ENCODE data around the gene EEFSEC.

The EEFSEC gene

DNA sequence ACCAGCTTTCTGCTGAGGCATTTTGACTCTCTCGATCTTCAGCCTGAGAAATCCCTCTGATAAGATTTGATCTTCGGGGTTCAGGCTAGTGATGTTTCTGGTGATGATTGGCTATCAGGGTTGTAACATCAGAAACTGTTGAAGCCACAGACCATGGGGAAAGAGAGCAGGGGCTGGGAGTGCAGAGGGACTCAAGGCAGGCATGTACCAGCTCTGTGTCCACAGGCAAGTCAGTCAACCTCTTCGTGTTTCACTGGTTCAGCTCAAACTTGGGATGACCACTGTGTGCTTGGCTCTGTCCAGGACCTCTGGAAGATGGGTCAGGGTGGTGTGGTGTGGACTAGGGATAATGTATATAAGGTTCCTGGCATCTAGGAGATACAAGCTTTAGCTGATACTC lies 116.5 kb downstream of the EEFSEC start:
- Mint-ChIP-seq H3K27me3 (no peaks in the 10 kb centered on the region), H3K36me3 (ENCODE audit: low read depth) (peaks cover 19% of the 10 kb centered on the region), H3K9me3 (no peaks in the 10 kb centered on the region), H3K4me1 (no peaks in the 10 kb centered on the region), H3K4me3 (no peak overlapping the region), H3K27ac (no peak overlapping the region)
- no peak for DNase-seq
- no peak for ATAC-seq

DNA sequence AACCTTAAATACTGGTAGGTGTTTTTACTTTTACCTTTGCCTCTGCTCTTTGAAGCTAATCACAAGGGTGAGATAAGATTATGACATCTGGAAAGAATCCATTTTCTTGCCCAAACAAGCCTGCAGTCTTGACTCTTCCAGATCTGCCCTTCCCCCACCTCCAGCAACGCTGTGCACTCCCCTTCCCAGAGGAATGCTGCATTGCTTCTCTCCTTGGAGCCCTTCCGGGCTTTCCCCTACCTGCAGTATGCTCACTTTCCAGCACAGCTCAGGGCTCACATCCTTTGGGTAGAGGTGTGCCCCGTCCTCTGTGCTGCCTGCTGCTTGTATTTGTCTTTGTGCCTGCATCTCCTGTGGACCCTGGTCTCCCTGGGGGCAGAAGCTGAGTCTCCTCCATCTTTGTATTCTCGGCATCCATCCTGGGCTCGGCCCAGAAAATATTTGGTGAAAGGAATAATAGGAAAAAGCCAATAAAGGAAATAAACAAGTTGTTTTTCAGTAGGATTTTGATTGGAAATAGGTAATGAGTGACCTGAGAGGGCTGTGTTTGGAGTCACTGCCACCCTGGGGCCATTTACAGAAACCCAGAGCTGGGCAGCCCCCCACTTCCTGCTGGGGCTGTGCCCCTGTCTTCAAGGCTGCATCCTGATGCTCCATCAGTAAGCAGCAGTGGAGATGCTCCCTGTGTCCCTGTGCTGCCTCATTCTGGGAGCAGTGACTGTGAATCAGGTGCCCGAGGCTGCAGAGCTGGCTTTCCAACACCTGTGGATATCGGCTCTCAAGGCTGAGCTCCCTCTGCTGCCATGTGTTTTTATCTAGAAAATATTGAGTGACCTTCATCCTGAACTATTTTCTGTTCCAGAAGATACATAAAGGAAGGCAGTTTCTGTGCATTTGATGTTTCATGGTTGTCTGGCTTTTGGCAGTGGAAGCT lies 117.5 kb downstream of the EEFSEC start:
- Mint-ChIP-seq H3K4me3 (no peak overlapping the region), H3K27ac (no peak overlapping the region), H3K36me3 (ENCODE audit: low read depth) (peaks cover 17% of the 10 kb centered on the region), H3K9me3 (no peaks in the 10 kb centered on the region), H3K27me3 (no peaks in the 10 kb centered on the region), H3K4me1 (no peaks in the 10 kb centered on the region)
- ATAC-seq (no peak), DNase-seq (no peak)

- Mint-ChIP-seq H3K27me3 (no peaks in the 10 kb centered on the region), H3K4me1 (peaks cover 2% of the 10 kb centered on the region), H3K4me3 (no peak overlapping the region), H3K36me3 (ENCODE audit: low read depth) (peaks cover 17% of the 10 kb centered on the region), H3K27ac (no peak overlapping the region), H3K9me3 (no peaks in the 10 kb centered on the region)
- ATAC-seq (no peak), DNase-seq (no peak)
Measured at GRCh38 chr3:128271536-128272332, 118.5 kb downstream of the EEFSEC start.

DNA sequence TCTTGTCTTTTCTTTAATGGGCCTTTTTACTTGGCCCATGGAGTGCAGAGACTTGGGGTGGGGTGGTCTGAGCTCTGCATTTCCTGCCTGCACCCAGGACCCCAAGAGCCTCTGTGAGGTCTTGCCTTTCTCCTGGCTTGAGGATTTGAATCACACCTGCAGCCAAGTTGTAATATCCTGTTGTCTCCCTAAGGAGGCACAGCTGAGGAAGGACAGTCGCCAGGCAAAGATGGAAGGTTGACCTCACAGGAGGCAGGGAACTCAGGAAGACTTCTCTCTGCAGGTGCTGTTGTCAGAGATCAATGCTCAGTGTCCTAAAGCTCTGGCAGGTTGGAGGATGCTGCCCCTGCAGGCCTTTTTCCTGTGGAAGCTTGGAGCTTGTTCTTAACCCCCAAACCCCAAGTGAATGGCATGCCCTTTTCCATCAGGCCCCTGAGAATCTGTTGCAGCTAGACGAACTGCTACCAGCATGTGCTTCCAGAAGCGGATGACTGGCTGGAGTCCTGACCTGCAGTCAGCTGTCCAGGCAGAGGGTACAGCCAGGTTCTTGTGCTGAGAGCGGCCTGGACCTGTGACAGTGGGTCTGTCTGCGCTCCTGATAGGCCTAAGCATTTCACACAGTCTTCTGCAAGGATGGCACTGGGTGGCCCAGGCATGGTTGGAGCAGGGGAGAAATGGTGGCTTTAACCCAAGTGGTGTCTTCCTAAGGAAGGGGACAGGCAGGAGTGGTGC lies 120.0 kb downstream of the EEFSEC start:
- Mint-ChIP-seq H3K27ac (no peak overlapping the region), H3K36me3 (ENCODE audit: low read depth) (peaks cover 12% of the 10 kb centered on the region), H3K4me1 (peaks cover 2% of the 10 kb centered on the region), H3K9me3 (no peaks in the 10 kb centered on the region), H3K4me3 (no peak overlapping the region), H3K27me3 (no peaks in the 10 kb centered on the region)
- ATAC-seq, result no peak
- no peak for DNase-seq

GRCh38 chr3:128273841-128274573 lies 120.7 kb downstream of the EEFSEC start:
- peaks cover 6% of the 10 kb centered on the region for H3K36me3 Mint-ChIP-seq (ENCODE audit: low read depth)
- H3K4me3 Mint-ChIP-seq, result no peak overlapping the region
- no peaks in the 10 kb centered on the region for H3K27me3 Mint-ChIP-seq
- no peaks in the 10 kb centered on the region for H3K9me3 Mint-ChIP-seq
- DNase-seq (no peak), ATAC-seq (peak; percentile 31)
- peaks cover 2% of the 10 kb centered on the region for H3K4me1 Mint-ChIP-seq
- no peak overlapping the region for H3K27ac Mint-ChIP-seq

GRCh38 chr3:128274837-128275236 lies 121.6 kb downstream of the EEFSEC start:
- Mint-ChIP-seq H3K4me3 (no peak overlapping the region), H3K9me3 (no peaks in the 10 kb centered on the region), H3K27me3 (no peaks in the 10 kb centered on the region), H3K27ac (no peak overlapping the region), H3K4me1 (peaks cover 2% of the 10 kb centered on the region), H3K36me3 (ENCODE audit: low read depth) (peaks cover 6% of the 10 kb centered on the region)
- ATAC-seq (no peak), DNase-seq (no peak)

- no peak for ATAC-seq
- H3K27ac Mint-ChIP-seq, result no peak overlapping the region
- no peaks in the 10 kb centered on the region for H3K9me3 Mint-ChIP-seq
- H3K36me3 Mint-ChIP-seq (ENCODE audit: low read depth), result peaks cover 6% of the 10 kb centered on the region
- no peaks in the 10 kb centered on the region for H3K27me3 Mint-ChIP-seq
- no peak for DNase-seq
- H3K4me3 Mint-ChIP-seq, result no peak overlapping the region
- peaks cover 2% of the 10 kb centered on the region for H3K4me1 Mint-ChIP-seq
Measured at GRCh38 chr3:128275316-128276145, 122.2 kb downstream of the EEFSEC start.

DNA sequence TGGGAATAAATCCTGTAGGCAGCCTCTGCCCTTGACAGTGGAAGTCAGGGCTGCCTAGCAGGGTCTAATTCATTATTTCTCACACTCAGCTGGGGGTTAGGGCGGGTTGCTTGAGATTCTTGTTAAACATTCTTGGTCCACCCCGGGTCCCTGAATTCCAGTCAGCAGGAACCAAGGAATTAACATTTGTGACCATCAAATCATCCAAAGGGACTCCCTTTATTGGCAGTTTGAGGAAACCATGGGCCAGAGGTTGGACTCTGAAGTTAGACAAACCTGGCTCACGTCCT lies 122.8 kb downstream of the EEFSEC start:
- no peak overlapping the region for H3K27ac Mint-ChIP-seq
- H3K36me3 Mint-ChIP-seq (ENCODE audit: low read depth), result peaks cover 3% of the 10 kb centered on the region
- ATAC-seq (no peak), DNase-seq (no peak)
- no peaks in the 10 kb centered on the region for H3K27me3 Mint-ChIP-seq
- H3K4me1 Mint-ChIP-seq, result peaks cover 4% of the 10 kb centered on the region
- no peak overlapping the region for H3K4me3 Mint-ChIP-seq
- no peaks in the 10 kb centered on the region for H3K9me3 Mint-ChIP-seq

DNA sequence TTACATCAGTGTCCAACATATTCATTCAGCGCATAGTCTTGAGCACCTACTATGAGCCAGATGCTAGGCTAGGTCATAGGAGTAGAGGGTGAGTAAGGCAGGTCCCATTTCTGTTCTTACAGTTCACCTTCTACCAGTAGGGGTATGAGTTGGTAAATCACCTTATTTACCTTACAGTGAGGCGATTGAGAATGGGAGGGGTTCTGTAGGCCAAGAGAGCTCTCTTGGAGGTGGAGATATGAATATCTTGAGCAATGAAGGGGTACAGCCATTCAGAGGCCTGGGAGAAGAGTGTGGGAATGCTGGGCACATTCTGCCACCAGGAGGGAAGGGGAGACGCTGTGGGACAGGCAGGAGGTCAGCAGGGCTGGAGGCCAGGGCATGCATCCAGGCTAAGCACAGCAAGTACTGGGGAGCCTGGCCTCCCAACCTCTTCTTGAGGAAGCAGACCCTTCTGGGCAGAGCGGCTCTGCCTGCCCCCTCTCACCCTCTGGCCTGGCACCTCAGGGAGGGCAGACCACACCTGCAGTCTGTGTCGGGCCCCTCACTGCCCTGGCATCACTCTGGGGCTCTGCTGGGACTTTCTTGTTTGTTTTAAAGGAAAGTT lies 123.4 kb downstream of the EEFSEC start:
- no peak overlapping the region for H3K4me3 Mint-ChIP-seq

GRCh38 chr3:128277378-128278069 lies 124.2 kb downstream of the EEFSEC start:
- no peak for ATAC-seq
- H3K4me3 Mint-ChIP-seq, result no peak overlapping the region
- peaks cover 4% of the 10 kb centered on the region for H3K4me1 Mint-ChIP-seq

More for the DNA sequence above, 123.4 kb downstream of the EEFSEC start:
- H3K27ac Mint-ChIP-seq, result no peak overlapping the region
- H3K9me3 Mint-ChIP-seq, result no peaks in the 10 kb centered on the region
- no peaks in the 10 kb centered on the region for H3K36me3 Mint-ChIP-seq (ENCODE audit: low read depth)
- DNase-seq, result no peak
- peaks cover 4% of the 10 kb centered on the region for H3K4me1 Mint-ChIP-seq
- no peaks in the 10 kb centered on the region for H3K27me3 Mint-ChIP-seq
- ATAC-seq, result no peak

GRCh38 chr3:128278130-128278529 lies 124.8 kb downstream of the EEFSEC start:
- Mint-ChIP-seq H3K4me1 (peaks cover 4% of the 10 kb centered on the region), H3K36me3 (ENCODE audit: low read depth) (no peaks in the 10 kb centered on the region), H3K9me3 (no peaks in the 10 kb centered on the region), H3K4me3 (no peak overlapping the region), H3K27ac (no peak overlapping the region), H3K27me3 (no peaks in the 10 kb centered on the region)
- no peak for ATAC-seq
- no peak for DNase-seq

More at GRCh38 chr3:128277378-128278069, 124.2 kb downstream of the EEFSEC start:
- Mint-ChIP-seq H3K9me3 (no peaks in the 10 kb centered on the region), H3K27ac (no peak overlapping the region), H3K27me3 (no peaks in the 10 kb centered on the region), H3K36me3 (ENCODE audit: low read depth) (no peaks in the 10 kb centered on the region)
- DNase-seq, result no peak

- ATAC-seq, result no peak
- Mint-ChIP-seq H3K9me3 (no peaks in the 10 kb centered on the region), H3K27me3 (no peaks in the 10 kb centered on the region), H3K4me1 (peaks cover 4% of the 10 kb centered on the region), H3K27ac (no peak overlapping the region), H3K36me3 (ENCODE audit: low read depth) (peaks cover 3% of the 10 kb centered on the region), H3K4me3 (no peak overlapping the region)
- no peak for DNase-seq
Measured at GRCh38 chr3:128278761-128279600, 125.7 kb downstream of the EEFSEC start.

Measured in activated naive CD8-positive, alpha-beta T cell treated with anti-CD3 and anti-CD28 coated beads, Interleukin-2, amount 50 U/mL, for 24 hours (primary cell).